Left ventricle myocardium inferior (tissue), 1 donor: ENCODE results near the gene ABLIM1. TPM values are rescaled to one million over a fixed set of nuclear protein-coding genes. Genes with fewer than 3 reads are reported as not detected.

ENCODE experiments used
- DNase-seq: peaks from one replicate; pipeline ENCODE4 v3.0.0-alpha.2; 2020
- H3K27ac ChIP-seq: fragments of 200-600 bp; replicated peaks from 2 replicates; pipeline ENCODE4 v1.8.0; 2021
- H3K27me3 ChIP-seq: fragments of 200-600 bp; 2 replicates; pipeline ENCODE4 v1.8.0; 2021; ENCODE audit warnings: low read depth
- H3K36me3 ChIP-seq: fragments of 200-600 bp; 2 replicates; pipeline ENCODE4 v1.8.0; 2021
- H3K4me1 ChIP-seq: fragments of 200-600 bp; 2 replicates; pipeline ENCODE4 v1.8.0; 2021
- H3K4me3 ChIP-seq: fragments of 200-600 bp; 2 replicates; pipeline ENCODE4 v1.8.0; 2021; ENCODE audit warnings: mild to moderate bottlenecking, moderate library complexity
- H3K9me3 ChIP-seq: fragments of 200-600 bp; replicated peaks from 2 replicates; pipeline ENCODE4 v1.8.0; 2021
- intact Hi-C: fragments of 100-400 bp; cut with micrococcal nuclease; formaldehyde crosslinking; loops from one replicate; pipeline ENCODE4 v1.11.0; 2022
- total RNA-seq: library from RNA; stranded (reverse); fragmentation: NEBNext Ultra II Directional; extraction: Animal tissue kit (Norgen Biotek cat#: 25700); gene quantifications from one replicate; pipeline ENCODE4 v1.2.1, GENCODE V29; 2021
- TF ChIP-seq, protein P1 (sequence below): fragments of 200-600 bp; IDR thresholded peaks from 2 replicates; pipeline ENCODE4 v1.8.0; 2021; ENCODE audit warnings: antibody characterized with exemption, mild to moderate bottlenecking, borderline replicate concordance
- donor health status: DM: no; HTN: yes; CAD: no; lungs with severe emphysema.

The ABLIM1 gene
- total RNA-seq, 1 donor from 2014 or later, result 674 TPM

DNA sequence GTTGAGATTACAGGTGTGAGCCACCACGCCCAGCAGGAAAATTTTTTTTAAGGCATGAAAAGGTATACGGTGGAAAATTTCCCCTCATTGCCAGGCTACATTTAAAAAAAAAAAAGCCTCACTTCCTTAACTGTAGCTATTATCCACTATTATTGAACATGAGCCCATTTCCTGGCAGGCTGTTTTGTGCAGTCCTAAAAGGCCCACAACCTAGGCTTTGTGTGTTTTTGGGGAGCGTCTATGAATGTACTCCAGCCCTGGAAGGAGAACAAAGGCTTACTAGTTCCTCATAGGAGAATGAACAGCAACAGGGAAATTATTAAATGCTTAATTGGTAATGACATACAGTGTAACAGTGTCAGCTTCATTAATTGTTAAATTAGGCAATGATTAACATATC, 111.0 kb downstream of the ABLIM1 start:
- Histone ChIP-seq H3K27ac (peak overlapping the region; percentile 82), H3K36me3 (peaks cover 53% of the 10 kb centered on the region), H3K27me3 (no peaks in the 10 kb centered on the region), H3K4me1 (peaks cover 94% of the 10 kb centered on the region), H3K4me3 (no peak overlapping the region), H3K9me3 (no peaks in the 10 kb centered on the region)
- intact Hi-C loops, result loop anchor here (5.0 kb wide), 1 partner anchor 75 kb away; no protein-coding TSS in a partner anchor
- DNase-seq, result no peak
- TF ChIP-seq, protein P1, sequence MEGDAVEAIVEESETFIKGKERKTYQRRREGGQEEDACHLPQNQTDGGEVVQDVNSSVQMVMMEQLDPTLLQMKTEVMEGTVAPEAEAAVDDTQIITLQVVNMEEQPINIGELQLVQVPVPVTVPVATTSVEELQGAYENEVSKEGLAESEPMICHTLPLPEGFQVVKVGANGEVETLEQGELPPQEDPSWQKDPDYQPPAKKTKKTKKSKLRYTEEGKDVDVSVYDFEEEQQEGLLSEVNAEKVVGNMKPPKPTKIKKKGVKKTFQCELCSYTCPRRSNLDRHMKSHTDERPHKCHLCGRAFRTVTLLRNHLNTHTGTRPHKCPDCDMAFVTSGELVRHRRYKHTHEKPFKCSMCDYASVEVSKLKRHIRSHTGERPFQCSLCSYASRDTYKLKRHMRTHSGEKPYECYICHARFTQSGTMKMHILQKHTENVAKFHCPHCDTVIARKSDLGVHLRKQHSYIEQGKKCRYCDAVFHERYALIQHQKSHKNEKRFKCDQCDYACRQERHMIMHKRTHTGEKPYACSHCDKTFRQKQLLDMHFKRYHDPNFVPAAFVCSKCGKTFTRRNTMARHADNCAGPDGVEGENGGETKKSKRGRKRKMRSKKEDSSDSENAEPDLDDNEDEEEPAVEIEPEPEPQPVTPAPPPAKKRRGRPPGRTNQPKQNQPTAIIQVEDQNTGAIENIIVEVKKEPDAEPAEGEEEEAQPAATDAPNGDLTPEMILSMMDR, result no peak

DNA sequence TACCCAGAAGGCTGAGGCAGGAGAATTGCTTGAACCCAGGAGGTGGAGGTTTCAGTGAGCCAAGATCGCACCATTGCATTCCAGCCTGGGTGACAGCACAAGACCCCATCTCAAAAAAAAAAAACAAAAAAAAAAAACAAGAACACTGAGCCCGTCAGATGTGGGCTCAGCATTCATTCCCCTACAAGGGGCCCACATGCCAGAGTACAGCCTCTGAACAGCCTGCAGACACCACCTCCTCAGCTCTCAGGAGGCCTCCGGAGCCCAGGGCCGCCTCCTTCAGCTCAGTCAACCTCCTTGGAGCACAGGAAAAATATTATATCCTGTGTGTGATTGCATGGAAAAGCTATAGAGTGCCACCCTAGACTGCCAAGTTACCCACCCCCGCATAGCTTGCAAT, 112.3 kb downstream of the ABLIM1 start:
- peaks cover 53% of the 10 kb centered on the region for H3K36me3 ChIP-seq
- H3K27ac ChIP-seq, result peak overlapping the region; percentile 82
- DNase-seq, result no peak
- H3K9me3 ChIP-seq, result no peaks in the 10 kb centered on the region
- H3K4me1 ChIP-seq, result peaks cover 94% of the 10 kb centered on the region
- TF ChIP-seq, protein P1, result no peak
- H3K4me3 ChIP-seq, result no peak overlapping the region
- H3K27me3 ChIP-seq, result no peaks in the 10 kb centered on the region
- intact Hi-C loops, result loop anchor here (5.0 kb wide), 1 partner anchor 74 kb away; no protein-coding TSS in a partner anchor

DNA sequence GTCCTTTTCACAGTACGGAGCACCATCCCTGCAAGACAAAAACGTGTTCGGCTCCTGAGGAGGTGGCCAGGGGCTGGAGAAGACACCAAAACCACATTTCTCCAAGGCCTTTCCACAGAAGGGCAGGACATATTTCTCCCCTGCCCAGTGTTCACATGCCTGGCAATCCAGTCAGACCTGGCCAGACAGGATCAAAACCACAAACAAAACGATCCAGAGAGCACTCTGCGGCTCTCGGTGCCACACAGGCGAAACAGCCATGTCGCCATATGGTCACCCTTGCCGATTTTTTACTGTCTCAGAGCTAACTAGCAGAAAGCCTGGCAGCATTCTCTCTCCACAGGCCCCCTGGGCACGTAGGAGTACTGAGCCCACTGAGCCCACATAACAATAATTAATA, 113.0 kb downstream of the ABLIM1 start:
- TF ChIP-seq, protein P1, result no peak
- intact Hi-C loops, result loop anchor here (5.0 kb wide), 1 partner anchor 73 kb away; no protein-coding TSS in a partner anchor

DNA sequence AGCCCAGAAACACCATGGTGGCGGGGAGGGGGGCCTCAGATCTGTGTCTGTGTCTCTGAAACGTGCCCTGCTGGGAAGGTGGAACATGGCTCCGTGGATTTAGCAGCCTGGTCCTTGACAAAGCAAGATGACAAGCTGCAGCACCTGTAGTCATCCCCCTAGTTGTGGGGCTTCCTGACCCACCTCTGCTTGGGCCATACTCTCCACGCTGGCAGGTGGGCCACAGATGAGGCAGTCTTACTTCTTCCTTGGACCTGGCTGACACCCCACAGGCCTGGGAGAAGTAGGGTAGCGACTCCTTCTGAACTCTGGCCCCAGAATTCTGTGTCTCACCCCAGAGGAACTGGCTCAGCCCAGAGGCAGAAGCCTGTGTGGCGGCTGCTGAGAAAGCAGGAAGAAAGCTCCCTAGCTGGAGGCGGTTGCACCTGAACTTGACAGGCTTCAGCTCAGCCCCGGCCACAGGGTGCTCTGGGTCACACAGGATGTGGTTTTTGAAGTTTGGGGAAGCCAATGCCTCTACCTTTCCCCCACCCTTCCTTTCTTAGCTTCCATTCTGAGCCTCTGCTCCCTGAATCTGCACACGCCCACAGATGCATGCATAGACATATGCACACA, 113.9 kb downstream of the ABLIM1 start:
- intact Hi-C loops, result no loop called here
- peaks cover 60% of the 10 kb centered on the region for H3K36me3 ChIP-seq
- TF ChIP-seq, protein P1, result no peak

More for the DNA sequence above, 113.0 kb downstream of the ABLIM1 start:
- H3K27me3 ChIP-seq, result no peaks in the 10 kb centered on the region
- no peak for DNase-seq
- peaks cover 94% of the 10 kb centered on the region for H3K4me1 ChIP-seq
- peak overlapping the region; percentile 82 for H3K27ac ChIP-seq
- no peaks in the 10 kb centered on the region for H3K9me3 ChIP-seq
- no peak overlapping the region for H3K4me3 ChIP-seq
- peaks cover 60% of the 10 kb centered on the region for H3K36me3 ChIP-seq

DNA sequence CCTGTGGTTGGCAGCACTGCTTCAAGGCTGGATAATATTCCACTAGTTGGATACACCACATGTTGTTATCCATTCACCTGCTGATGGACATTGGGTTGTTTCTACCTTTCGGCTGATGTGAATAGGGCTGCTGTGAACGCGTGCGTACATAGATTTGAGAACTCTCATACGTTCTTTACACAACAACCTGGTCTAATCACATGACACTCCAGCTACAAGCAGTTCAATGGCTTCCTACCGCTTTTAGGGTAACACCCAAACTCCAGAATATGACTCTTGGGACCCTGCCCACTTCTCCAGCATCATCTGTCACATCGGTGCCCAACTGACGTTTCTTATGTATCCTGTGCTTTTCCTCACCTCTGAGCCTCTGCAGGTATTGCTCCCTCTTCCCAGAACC, 114.6 kb downstream of the ABLIM1 start:
- TF ChIP-seq, protein P1, result no peak
- intact Hi-C loops, result no loop called here
- Histone ChIP-seq H3K9me3 (no peaks in the 10 kb centered on the region), H3K27ac (peak overlapping the region; percentile 82), H3K4me3 (no peak overlapping the region), H3K36me3 (peaks cover 60% of the 10 kb centered on the region), H3K27me3 (no peaks in the 10 kb centered on the region), H3K4me1 (peaks cover 94% of the 10 kb centered on the region)
- DNase-seq, result no peak

More for the DNA sequence above, 113.9 kb downstream of the ABLIM1 start:
- Histone ChIP-seq H3K9me3 (no peaks in the 10 kb centered on the region), H3K27me3 (no peaks in the 10 kb centered on the region), H3K4me3 (no peak overlapping the region), H3K4me1 (peaks cover 94% of the 10 kb centered on the region), H3K27ac (peak overlapping the region; percentile 82)
- no peak for DNase-seq
